ENCODE results near the gene TAP1. TPM values are rescaled to one million over a fixed set of nuclear protein-coding genes. Genes with fewer than 3 reads are reported as not detected.
A peak's percentile ranks its signal among the peaks of the same experiment; 100 is the strongest.

TAP1 gene
- total RNA-seq, 2 donors from 2014 or later: 41.6 to 46.9 TPM

GRCh38 chr6:32842690-32843089, 10.8 kb downstream of the TAP1 start:
- peak overlapping the region; percentile 93 for H3K4me3 ChIP-seq
- no peak for TF ChIP-seq CTCF (IDR thresholded peaks at IDR 0.05)
- peaks cover 6 to 19% of the 10 kb centered on the region in 2 donors for H3K4me1 ChIP-seq (ENCODE audit: control insufficient read depth in 1 of 2, low read depth in 2 of 2)
- no peaks in the 10 kb centered on the region for H3K27me3 ChIP-seq (replicated peaks; ENCODE audit: insufficient read depth)
- peak overlapping the region in 1 of 2 donors; percentile 94 for H3K27ac ChIP-seq
- H3K36me3 ChIP-seq: peaks cover 11% of the 10 kb centered on the region
- H3K9me3 ChIP-seq: no peaks in the 10 kb centered on the region
- DNase-seq (ENCODE audit: low spot score) (no peak), ATAC-seq (ENCODE audit: insufficient number of reproducible peaks, low FRiP score, low read depth) (no peak)

DNA sequence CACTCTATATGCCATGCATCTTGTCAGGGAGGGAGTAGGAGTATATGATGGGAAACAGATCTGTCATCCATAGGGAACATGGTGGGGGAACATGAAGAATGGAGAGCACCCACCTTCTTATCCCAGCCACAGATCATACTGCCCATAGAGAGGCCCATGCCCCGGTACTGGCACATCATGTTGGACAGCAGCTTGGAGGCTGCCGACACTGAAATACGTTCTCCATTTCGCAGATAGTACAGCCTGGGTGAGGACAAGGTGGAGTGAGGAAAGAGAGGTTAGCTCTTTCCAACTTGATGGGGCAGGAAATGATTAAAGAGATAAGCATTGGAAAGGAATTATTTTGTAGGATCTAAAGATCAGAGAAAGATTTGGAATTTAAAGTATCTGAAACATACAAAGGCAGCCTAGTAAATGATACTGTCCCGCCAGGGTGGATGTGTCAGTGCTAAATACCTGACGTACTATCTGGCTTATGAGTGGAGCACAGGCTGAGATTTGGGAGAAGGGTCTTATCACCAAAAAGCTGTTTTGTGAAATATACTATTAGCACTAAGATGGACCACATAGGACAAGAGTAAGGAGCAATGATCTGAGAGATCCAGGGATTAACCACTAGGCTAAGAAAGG, 11.4 kb downstream of the TAP1 start:
- H3K36me3 ChIP-seq: peaks cover 5% of the 10 kb centered on the region
- no peaks in the 10 kb centered on the region for H3K27me3 ChIP-seq (replicated peaks; ENCODE audit: insufficient read depth)
- H3K27ac ChIP-seq: no peak overlapping the region
- H3K4me3 ChIP-seq: no peak overlapping the region
- peaks cover 10 to 24% of the 10 kb centered on the region in 2 donors for H3K4me1 ChIP-seq (ENCODE audit: control insufficient read depth in 1 of 2, low read depth in 2 of 2)
- H3K9me3 ChIP-seq: no peaks in the 10 kb centered on the region
- no peak for ATAC-seq (ENCODE audit: insufficient number of reproducible peaks, low FRiP score, low read depth)
- no peak for DNase-seq (ENCODE audit: low spot score)
- no peak for TF ChIP-seq CTCF (IDR thresholded peaks at IDR 0.05)

DNA sequence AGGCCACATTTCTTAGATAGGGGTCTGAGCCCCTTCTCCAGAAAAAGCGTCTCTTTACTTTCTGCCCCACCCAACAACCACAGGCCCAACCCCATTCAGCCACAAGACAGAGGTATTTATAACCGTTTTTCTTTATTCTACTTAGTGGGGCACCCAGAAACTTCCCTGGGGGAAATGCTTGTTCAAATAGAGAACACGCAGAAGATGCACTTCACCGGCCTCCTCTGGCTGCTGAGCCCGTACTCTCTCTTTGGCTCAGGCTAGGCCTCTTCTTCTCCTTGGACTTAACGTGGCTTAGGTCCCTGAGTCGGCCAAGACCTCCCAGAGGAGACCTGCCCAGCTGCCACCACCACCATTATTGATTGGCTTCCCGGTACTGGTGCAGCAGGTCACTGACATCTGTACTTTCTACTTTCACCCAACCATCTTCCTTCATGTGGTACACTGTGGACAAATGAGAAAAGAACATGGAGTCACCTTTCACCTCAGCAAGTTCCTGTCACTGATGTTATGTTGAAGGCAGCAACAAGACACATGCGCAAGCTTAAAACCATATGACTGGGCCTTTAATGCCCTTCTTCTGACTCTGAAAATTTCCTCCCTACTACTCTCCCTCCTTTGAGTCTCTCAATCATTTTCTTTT, 12.8 kb downstream of the TAP1 start:
- no peak overlapping the region for H3K4me3 ChIP-seq
- DNase-seq (ENCODE audit: low spot score) (no peak), ATAC-seq (ENCODE audit: insufficient number of reproducible peaks, low FRiP score, low read depth) (no peak)
- H3K4me1 ChIP-seq (ENCODE audit: control insufficient read depth in 1 of 2, low read depth in 2 of 2): peaks cover 10 to 20% of the 10 kb centered on the region in 2 donors
- no peak for TF ChIP-seq CTCF (IDR thresholded peaks at IDR 0.05)
- H3K9me3 ChIP-seq: no peaks in the 10 kb centered on the region
- H3K27ac ChIP-seq: peak overlapping the region in 1 of 2 donors; percentile 22
- H3K36me3 ChIP-seq: no peaks in the 10 kb centered on the region
- no peaks in the 10 kb centered on the region for H3K27me3 ChIP-seq (replicated peaks; ENCODE audit: insufficient read depth)

- Histone ChIP-seq H3K27me3 (replicated peaks; ENCODE audit: insufficient read depth) (no peaks in the 10 kb centered on the region), H3K4me3 (no peak overlapping the region), H3K27ac (peak overlapping the region; percentile 90 to 92), H3K4me1 (ENCODE audit: control insufficient read depth in 1 of 2, low read depth in 2 of 2) (peaks cover 10 to 20% of the 10 kb centered on the region in 2 donors), H3K36me3 (peaks cover 3% of the 10 kb centered on the region), H3K9me3 (no peaks in the 10 kb centered on the region)
- no peak for TF ChIP-seq CTCF (IDR thresholded peaks at IDR 0.05)
- DNase-seq (ENCODE audit: low spot score) (no peak), ATAC-seq (ENCODE audit: insufficient number of reproducible peaks, low FRiP score, low read depth) (no peak)
Measured at GRCh38 chr6:32839356-32839755, 14.1 kb downstream of the TAP1 start.

DNA sequence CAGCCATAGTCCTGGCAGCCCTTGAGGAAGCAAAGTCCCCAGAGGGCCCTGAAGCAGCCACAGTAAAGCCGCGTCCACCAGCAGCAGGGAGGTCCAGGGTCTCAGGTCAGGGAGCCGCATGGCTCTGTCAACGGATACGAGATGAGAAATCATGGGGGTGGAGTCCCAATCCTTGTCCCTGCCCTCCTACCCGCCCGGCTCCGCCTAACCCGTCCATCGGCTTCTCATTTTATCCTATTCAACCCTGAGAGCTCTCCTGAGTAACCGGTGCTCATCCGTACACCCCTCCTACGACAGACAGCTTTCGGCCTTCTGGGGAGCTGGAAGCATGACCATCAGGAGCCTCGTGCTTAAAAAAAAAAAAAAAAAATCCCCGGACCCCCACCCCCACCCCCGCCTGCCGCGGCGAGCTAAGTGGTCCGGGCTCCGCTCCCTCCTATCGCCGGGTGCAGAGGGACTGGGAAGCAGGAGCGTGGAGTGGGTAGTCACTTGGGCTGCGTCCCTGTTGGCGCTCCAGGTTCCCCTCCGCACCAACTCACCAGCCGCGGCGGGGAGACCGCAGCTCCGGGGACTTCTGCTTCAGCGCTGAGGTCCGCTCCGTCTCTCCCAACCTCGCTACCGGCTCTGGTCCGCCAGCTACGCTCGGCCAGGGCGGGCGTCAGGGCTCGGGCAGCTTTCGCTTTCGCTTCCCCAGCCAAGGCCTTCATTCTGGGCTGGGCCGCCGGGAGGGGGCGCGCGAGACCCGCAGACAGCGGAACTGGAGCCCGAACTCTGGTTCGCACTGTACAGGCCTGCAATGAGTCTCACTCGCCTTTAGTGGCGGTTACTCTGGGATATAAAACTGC, 15.2 kb downstream of the TAP1 start, which contains the start of gene TAP2:
Gene TAP2, minus strand, starts transcription at position 626 of the 845 bp plus-strand sequence. Its CDS starts 506 bp downstream, at position 120.
- Histone ChIP-seq H3K4me1 (ENCODE audit: control insufficient read depth in 1 of 2, low read depth in 2 of 2) (peaks cover 10 to 19% of the 10 kb centered on the region in 2 donors), H3K36me3 (peaks cover 5% of the 10 kb centered on the region), H3K9me3 (no peaks in the 10 kb centered on the region), H3K27me3 (replicated peaks; ENCODE audit: insufficient read depth) (no peaks in the 10 kb centered on the region), H3K4me3 (peak within 1 kb of the TSS; percentile 91), H3K27ac (peak within 1 kb of the TSS; percentile 90 to 92)
- peak; percentile 86 for DNase-seq (ENCODE audit: low spot score)
- peak; percentile 96 for ATAC-seq (ENCODE audit: insufficient number of reproducible peaks, low FRiP score, low read depth)
- TF ChIP-seq CTCF (IDR thresholded peaks at IDR 0.05): peak; percentile 93

Measured in thoracic aorta (tissue), 2 donors.